HG02642 (cell line): ENCODE data around the gene ATP10B.
"Not testable (repeated sequence)": the region's sequence is repeated elsewhere in the genome, so short reads cannot be mapped to it uniquely, and the experiment has no call there.

Experiments
- ATAC-seq: cut with Tn5 transposase; IDR thresholded peaks from one replicate; pipeline ENCODE4 v1.9.1; 2021; ENCODE audit warnings: mild to moderate bottlenecking; ENCODE audit not compliant: unreplicated experiment, poor library complexity

The ATP10B gene

DNA sequence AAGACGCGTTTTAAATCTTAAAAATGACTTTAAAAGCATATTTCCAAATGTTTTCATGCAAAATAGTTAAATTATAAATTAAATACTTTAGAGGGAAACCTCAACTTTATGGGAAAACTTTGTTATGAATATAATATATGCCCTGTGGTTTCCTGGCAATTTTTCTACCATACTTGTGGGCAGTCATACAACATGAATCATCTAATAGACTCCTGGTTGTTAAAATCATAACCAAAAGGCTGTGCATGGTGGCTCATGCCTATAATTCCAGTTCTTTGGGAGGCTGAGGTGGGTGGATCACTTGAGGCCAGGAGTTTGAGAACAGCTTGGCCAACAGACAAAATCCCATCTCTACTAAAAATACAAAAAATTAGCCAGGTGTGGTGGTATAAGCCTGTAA lies 18.2 kb downstream of the ATP10B start:
- no peak for ATAC-seq

GRCh38 chr5:160831801-160832200 lies 20.2 kb downstream of the ATP10B start:
- ATAC-seq, result no peak

GRCh38 chr5:160824301-160825001 lies 27.6 kb downstream of the ATP10B start:
- ATAC-seq, result no peak

- not testable (repeated sequence) for ATAC-seq
Measured at GRCh38 chr5:160812996-160813395, 39.0 kb downstream of the ATP10B start.

DNA sequence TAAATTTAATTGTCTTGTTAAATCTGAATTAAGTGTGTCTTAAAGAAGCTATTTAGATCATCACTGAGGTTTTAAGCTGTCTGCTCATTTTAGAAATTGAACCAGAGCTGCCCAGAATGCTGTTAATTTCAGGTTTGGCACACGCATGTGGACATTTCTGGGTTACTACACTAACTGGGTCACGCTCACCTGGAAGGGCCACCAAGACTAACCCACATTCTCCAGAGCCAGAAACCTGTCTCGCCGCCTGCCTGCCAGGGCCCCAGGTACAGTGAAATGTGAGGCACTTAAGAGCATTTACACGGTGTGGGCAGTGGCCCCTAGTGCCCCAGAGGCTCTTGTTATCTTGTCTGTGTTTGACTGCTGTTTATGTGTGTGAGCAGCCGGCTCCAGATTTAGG lies 46.6 kb downstream of the ATP10B start:
- no peak for ATAC-seq

DNA sequence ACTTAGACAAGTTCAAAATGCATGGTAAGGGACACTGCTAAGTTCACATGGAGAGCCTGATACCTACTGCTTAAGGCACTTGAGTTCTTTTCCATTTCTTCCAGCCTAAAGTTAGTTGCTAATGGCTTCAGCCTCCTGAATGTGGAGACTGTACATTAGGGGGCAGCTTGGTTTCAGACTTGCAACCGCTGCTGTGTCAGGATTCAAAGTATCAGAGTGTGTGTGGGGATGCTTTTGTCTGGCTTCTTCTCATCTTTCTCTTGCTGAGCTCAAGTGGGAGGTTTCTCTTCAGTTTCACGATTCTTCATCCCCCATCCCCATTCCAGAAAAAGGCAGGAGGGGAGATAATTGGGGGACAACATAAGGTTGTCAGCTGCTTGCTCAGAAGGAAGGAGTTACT lies 49.4 kb downstream of the ATP10B start:
- no peak for ATAC-seq

DNA sequence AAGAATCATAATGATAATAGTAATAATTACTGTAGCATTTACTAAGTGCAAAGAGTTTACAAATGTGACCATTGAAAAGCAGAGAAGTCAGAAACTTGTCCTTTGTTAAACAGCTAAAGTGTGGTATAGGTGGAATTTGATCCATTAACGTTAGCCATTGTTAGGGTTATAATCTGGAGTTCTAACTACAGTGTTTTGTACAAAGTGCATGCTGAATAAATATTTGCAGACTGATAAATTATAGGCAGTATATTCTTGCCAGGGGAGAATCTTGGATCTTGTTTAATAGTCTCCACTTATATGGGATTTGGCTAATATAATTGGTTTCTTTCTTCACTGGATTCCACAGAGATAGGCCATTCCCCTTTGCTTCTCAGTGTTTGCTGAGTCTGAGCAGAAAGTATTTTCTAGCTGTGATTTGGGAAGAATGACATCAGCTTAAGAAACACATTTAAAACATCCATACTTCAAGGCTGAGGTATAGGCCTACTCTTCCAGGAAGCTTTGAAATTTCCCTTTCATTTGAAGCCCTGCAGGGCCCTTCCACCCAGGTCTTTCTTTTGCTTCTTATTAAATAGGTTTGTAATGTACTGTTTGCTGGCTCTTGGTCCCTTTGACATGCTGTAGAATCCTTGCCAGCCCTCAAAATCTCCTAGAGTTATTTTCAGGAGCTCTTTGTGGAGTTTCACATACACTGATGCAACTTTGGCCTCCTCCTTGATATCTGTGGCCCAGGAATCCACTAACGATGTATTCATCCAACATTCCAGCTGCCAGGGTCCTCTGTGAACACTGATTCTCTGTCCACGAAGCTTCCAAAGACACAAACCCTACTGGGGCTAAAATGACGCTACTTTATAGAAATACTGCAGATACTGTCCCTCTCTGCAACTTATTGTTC lies 51.4 kb downstream of the ATP10B start:
- no peak for ATAC-seq

DNA sequence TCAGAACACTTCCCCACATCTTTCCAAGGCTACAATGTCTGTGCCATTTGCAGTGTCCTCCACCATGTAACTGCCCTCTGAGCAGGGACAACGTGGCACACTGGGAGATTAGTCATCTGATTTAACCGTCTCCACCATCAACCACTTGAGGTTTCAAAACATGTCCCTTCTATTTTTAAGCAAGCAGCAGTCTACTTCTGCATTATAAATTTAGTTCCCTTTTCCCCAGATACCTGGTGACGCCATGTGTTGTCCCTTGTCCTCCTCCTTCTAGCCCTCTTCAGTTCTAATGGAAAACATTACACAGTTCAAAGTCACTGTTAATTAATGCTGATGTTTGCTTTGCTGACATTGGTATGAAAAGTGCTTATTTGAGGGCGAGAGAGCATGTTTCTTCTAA lies 52.8 kb downstream of the ATP10B start:
- peak; percentile 48 for ATAC-seq

GRCh38 chr5:160797020-160797419 lies 55.0 kb downstream of the ATP10B start:
- ATAC-seq, result no peak

DNA sequence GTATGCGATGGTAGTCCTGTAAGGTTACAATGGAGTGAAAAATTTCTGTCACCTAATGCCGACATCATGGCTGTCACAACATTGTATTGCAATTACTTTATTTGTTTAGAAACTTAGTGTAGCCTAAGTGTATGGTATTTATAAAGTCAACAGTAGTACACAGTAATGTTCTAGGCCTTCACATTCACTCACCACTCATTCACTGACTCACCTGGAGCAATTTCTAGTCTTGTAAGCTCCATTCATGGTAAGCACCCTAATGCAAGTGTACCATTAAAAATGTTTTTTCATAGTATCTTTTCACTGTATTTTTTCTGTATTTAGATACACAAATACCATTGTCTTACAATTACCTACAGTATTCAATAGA lies 58.5 kb downstream of the ATP10B start:
- ATAC-seq, result no peak

DNA sequence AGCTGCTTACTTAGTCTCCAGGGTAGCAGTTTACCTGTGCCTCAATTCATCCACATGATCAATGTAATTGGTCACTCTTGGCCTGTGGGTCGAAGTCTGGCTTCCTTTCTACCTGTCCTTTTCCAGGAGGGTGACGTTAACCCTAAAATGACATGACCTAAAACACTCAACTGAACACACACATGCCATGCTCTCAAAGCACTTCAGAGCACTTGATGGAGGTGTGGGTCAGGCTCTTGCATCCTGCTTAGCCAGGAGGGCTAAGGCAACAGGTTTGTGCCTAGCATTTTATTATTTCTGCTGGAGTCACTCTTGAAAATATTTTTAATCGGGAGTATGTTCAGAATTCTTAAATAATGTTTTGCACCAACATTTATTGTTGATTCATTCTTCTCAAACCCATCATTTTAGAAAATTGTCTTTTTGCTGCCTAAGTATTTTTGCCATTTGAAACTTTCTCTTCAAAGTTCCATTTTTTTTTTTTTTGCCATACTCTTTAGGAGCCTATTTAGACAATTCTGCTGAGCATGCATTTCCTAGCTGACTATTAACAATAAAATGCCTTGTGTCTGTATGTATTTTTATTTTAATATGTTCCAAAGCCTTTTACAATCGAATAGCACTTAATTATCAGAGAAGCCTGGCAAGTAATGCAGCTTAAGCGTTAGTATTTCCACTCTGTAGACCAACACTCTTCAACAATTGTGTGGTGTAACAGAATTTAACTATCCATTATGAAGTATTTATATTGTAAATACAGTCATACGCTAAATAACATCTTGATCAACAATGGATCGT lies 59.1 kb downstream of the ATP10B start:
- no peak for ATAC-seq

DNA sequence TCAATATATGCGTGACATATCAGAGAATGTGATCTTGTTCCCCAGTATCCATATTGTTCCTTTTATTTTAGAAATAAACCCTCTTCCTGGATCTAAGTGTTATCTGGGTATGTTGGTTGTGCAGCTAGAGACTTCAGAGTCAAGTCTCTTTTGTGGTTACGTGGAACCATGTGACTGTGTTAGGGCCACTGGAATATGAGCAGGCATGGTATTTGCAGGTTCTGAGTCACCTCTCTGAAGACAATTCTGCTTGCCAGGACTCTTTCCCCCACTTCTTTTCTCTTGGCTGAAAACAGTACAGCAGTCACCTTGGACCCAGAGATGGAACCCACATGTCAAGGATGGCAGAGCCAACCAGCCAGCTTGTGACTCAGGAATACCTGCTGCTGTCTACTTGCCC lies 59.7 kb downstream of the ATP10B start:
- ATAC-seq, result no peak

DNA sequence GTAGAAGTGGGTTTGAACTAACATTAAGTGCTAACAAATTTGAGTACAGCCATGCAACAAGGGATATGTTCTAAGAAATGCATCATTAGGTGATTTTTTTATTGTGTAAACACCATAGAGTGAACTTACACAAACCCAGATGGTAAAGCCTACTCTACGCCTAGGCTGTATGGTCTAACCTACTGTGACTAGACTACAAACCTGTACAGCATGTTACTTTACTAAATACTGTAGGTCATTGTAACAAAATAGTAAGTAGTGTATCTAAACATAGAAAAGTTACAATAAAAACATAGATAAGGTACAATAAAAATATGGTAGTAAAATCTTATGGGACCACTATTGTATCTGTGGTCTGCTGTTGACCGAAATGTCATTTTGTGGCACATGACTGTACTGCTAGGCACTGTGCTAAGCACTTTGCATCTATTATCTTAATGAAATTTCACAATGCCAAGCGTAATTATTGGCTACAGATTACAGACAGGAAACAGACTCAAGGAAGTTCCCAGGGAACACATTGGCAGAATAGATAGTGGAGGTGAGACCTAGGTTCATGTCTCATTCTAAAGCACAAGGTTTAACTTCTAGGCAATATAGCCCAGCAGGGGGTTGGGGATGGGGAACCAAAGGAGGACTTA lies 62.7 kb downstream of the ATP10B start:
- ATAC-seq, result no peak

- no peak for ATAC-seq
Measured at GRCh38 chr5:160788102-160788660, 63.8 kb downstream of the ATP10B start.

DNA sequence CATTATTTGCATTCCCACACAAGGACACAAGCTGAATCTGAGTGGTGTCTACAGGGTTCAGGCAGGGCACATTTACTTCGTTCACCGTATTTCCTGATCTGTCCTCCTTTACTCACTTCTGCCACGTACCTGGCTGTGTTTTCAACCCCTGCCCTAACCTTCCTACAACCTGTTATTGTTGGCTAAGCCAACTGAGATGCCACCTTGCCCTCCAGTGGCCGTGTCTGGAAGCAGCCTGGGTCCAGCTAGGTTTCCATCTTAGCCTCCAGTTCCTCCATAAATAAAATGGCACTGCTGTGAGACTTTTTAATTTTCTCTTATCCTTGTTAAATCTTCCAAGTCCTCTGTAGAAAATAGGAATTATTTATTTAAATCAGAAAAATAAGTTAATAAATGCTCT lies 64.8 kb downstream of the ATP10B start:
- no peak for ATAC-seq

- ATAC-seq, result no peak
Measured at GRCh38 chr5:160774666-160775315, 77.2 kb downstream of the ATP10B start.

- ATAC-seq, result no peak
Measured at GRCh38 chr5:160773646-160774410, 78.2 kb downstream of the ATP10B start.

DNA sequence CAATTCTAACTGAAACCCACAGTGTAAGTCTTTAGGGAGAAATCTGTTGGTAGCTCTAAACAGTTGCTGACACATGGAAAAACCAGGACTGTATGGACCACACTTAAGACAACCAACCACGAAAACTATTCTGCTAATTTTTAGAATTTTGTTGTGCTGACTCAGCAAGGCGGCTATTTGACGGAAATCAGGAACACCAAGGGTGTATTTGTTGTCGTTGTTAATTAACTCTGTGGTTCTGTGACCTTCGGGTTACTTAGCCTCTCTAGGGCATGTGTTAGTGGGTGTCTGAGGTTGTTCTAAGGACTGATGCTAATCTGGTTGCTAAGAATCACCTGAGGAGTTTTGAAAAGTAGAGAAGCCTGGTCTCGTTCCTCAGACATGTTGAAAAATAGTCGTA lies 79.2 kb downstream of the ATP10B start:
- no peak for ATAC-seq

DNA sequence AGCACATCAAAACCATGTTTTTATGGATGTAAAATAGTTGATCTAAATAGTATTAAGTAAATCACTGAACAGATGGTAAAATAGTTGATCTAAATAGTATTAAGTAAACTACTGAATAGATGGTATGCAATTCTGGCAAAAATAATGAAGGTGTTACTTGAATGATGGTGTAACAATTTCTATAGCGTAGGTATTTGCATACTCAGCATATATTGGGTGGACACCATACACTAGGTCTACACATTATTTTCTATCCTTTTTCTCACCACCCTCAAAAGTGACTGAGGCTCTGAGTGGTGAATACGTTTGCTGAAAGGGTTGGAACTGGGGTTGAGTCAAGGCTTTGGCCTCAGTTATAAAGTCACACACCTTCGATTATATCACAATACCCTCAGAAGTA lies 81.3 kb downstream of the ATP10B start:
- ATAC-seq, result no peak
